Measurements from ENCODE around the gene PHLDB2. TPM values are rescaled to one million over a fixed set of nuclear protein-coding genes. Genes with fewer than 3 reads are reported as not detected.

PHLDB2 gene
- total RNA-seq (2013; cell fraction: nucleolus; rRNA removed): 0.27 and 0.31 TPM in 2 replicates
- total RNA-seq (2014; rRNA removed) (0.54 and 0.62 TPM in 2 replicates), total RNA-seq (2014; rRNA removed; fragmentation: Illumina TruSeq; extraction: Trizol) (0.37 and 0.63 TPM in 2 replicates), total RNA-seq (2021) (0.64 and 0.90 TPM in 2 replicates), polyA plus RNA-seq (2011; rRNA removed) (0.33 and 0.49 TPM in 2 replicates), polyA plus RNA-seq (2014; fragmentation: Illumina TruSeq; extraction: Trizol) (0.32 and 0.41 TPM in 2 replicates), polyA plus RNA-seq (2014; fragmentation: Nextera tagmentation; extraction: Ambion mirVana) (under 1 TPM; 0.03 to 0.16 TPM), polyA plus RNA-seq (2014; rRNA removed) (0.29 and 0.40 TPM in 2 replicates), polyA plus RNA-seq (2016; fragmentation: Nextera tagmentation; extraction: Ambion mirVana) (under 1 TPM; 0.37 to 0.67 TPM), polyA minus RNA-seq (2011; rRNA and poly(A)+ RNA removed) (0.29 and 0.98 TPM in 2 replicates), Bru-seq, nascent RNA (percentile 28 among the genes with signal in this experiment), BruChase-seq, experiment 1, labeled RNA remaining after a 6-hour chase (percentile 28 among the genes with signal in this experiment), BruChase-seq, experiment 2, labeled RNA remaining after a 2-hour chase (percentile 29 among the genes with signal in this experiment)
- polyA plus RNA-seq (2011; ENCODE audit: low read depth): not detected
- polyA plus RNA-seq (2011; cell fraction: cytosol; rRNA removed): 0.10 and 0.19 TPM in 2 replicates
- 0.27 and 0.35 TPM in 2 replicates for polyA plus RNA-seq (2011; cell fraction: nucleus; rRNA removed)
- 0.05 and 0.42 TPM in 2 replicates for polyA plus RNA-seq (2012)
- polyA minus RNA-seq (2011; cell fraction: cytosol; rRNA and poly(A)+ RNA removed): 2.9 and 3.2 TPM in 2 replicates
- polyA minus RNA-seq (2011; cell fraction: nucleus; rRNA and poly(A)+ RNA removed): 0.73 and 1.2 TPM in 2 replicates
- long read RNA-seq, experiment 1, partial matches to known transcripts: 0 of 1 reads
- long read RNA-seq, experiment 1, other reads (novel, unspliced or antisense): 1 of 1 reads
- long read RNA-seq, experiment 2, partial matches to known transcripts: 22 of 26 reads
- long read RNA-seq, experiment 2, other reads (novel, unspliced or antisense): 4 of 26 reads

- ChIA-PET POLR2A (interaction anchor here (0.6 to 1.5 kb wide), 6 partner anchors 10 to 172 kb away, joined by 3 to 4 read pairs (median 4); partner anchors contain the start of gene ABHD10), RAD21 (ENCODE audit: unreplicated experiment) (interaction anchor here (0.8 to 5.1 kb wide), 23 partner anchors 8 to 189 kb away, joined by 3 to 76 read pairs (median 4); no protein-coding TSS in a partner anchor), CTCF (interaction anchor here (0.7 to 11.1 kb wide), 28 partner anchors 10 to 192 kb away, joined by 3 to 157 read pairs (median 6); no protein-coding TSS in a partner anchor), SMC1A (ENCODE audit: uncharacterized antibody, unreplicated experiment) (interaction anchor here (0.7 to 7.6 kb wide), 37 partner anchors 8 to 281 kb away, joined by 3 to 120 read pairs (median 6); partner anchors contain the start of genes ABHD10 and TAGLN3)
- Histone ChIP-seq H3K4me3 (peak within 1 kb of the TSS; percentile 64), H3K27me3 (replicated peaks in 1 of 2; ENCODE audit: control insufficient read depth in 2 of 2, insufficient read depth in 2 of 2, low read length in 1 of 2) (peaks cover 2 to 13% of the 10 kb centered on the region in 2 experiments), H2AFZ (ENCODE audit: control insufficient read depth, low read depth, low read length) (peak within 1 kb of the TSS; percentile 73), H3K4me1 (ENCODE audit: control insufficient read depth, insufficient read depth, low read length) (peaks cover 5% of the 10 kb centered on the region), H3K79me2 (ENCODE audit: control insufficient read depth, insufficient read depth, low read length) (no peaks in the 10 kb centered on the region), H3K9me3 (replicated peaks; ENCODE audit: control insufficient read depth, insufficient read depth, low read length) (no peaks in the 10 kb centered on the region), H3K4me2 (ENCODE audit: control insufficient read depth, insufficient read depth) (peak within 1 kb of the TSS; percentile 98), H3K36me3 (ENCODE audit: control insufficient read depth in 2 of 2, insufficient read depth in 2 of 2, low read length in 1 of 2) (no peaks in the 10 kb centered on the region), H4K20me1 (ENCODE audit: control insufficient read depth, insufficient read depth) (no peaks in the 10 kb centered on the region), H3K27ac (ENCODE audit: control insufficient read depth, insufficient read depth) (no peak within 1 kb of the TSS), H3K9ac (ENCODE audit: control insufficient read depth, insufficient read depth, low read length) (peak within 1 kb of the TSS; percentile 8; the same call in 1 of the 2 replicates)
- WGBS (ENCODE audit: insufficient coverage, insufficient replicate concordance, low lambda C conversion rate, missing lambda C conversion rate): 3% methylated on average over 53 of the region's 78 CpGs
- no TSS peak for BruUV-seq (replicated peaks)
- intact Hi-C loops (cut with micrococcal nuclease; ENCODE audit: unreplicated experiment) (no loop called here), in situ Hi-C loops (cut with MboI) (no loop called here)
- ATAC-seq (peak; percentile 69), FAIRE-seq (no peak), DNase-seq (ENCODE audit: low read depth, low spot score) (no peak)
- TF ChIP-seq DPF2 (IDR thresholded peaks at IDR 0.05) (peak; percentile 37; the same call in 1 of the 2 replicates), FOXM1 (IDR thresholded peaks at IDR 0.05; ENCODE audit: low read depth, low read length) (no peak), IKZF1 (conservative IDR thresholded peaks at IDR 0.05) (peak; percentile 70), CBFB (IDR thresholded peaks at IDR 0.05; ENCODE audit: low read depth) (no peak), CHD1 (IDR thresholded peaks at IDR 0.05; ENCODE audit: low read depth, low read length) (peak; percentile 75; the same call in 1 of the 2 replicates), FOXK2 (IDR thresholded peaks at IDR 0.05) (peak; percentile 94), SREBF1 (IDR thresholded peaks at IDR 0.05; ENCODE audit: low read length) (0 out of 2 replicates have a peak, but pooled peaks have one; percentile 31), KLF5 (IDR thresholded peaks at IDR 0.05; ENCODE audit: partially characterized antibody) (peak; percentile 96), SUZ12 (IDR thresholded peaks at IDR 0.05; ENCODE audit: unreplicated experiment) (peak; percentile 63), BCL11A (IDR thresholded peaks at IDR 0.05; ENCODE audit: low read depth, low read length) (no peak), LARP7 (IDR thresholded peaks at IDR 0.05) (0 out of 2 replicates have a peak, but pooled peaks have one; percentile 30), SUPT20H (IDR thresholded peaks at IDR 0.05; ENCODE audit: borderline replicate concordance, control insufficient read depth, low read depth, low read length) (no peak), ASH2L (IDR thresholded peaks at IDR 0.05; ENCODE audit: borderline replicate concordance, low read depth) (no peak), NRF1 (conservative IDR thresholded peaks at IDR 0.05; ENCODE audit: low read depth, low read length) (no peak), PKNOX1 (IDR thresholded peaks at IDR 0.05) (no peak), BCLAF1 (IDR thresholded peaks at IDR 0.05) (peak; percentile 88)
Measured at GRCh38 chr3:111859061-111859973, at the start of gene PHLDB2. Gene PHLDB2 (plus strand): TSS chr3:111859265. CDS start chr3:111884078, 24,813 bp downstream.
